ENCODE data around the gene LIN52. TPM values are rescaled to one million over a fixed set of nuclear protein-coding genes. Genes with fewer than 3 reads are reported as not detected.

Gene LIN52
- total RNA-seq, 1 donor from 2014 or later = 18.3 TPM

Small RNA genes lying within 50 kb of the gene (small RNA-seq; reads per million reads assigned to genes)
- not detected for gene AC006349.1
- gene RN7SL530P = not detected

Other genes starting within 250 kb of the LIN52 start
- gene PTGR2, start 233.1 kb upstream of the LIN52 start, total RNA-seq = 4.9 TPM
- gene ZNF410, start 198.1 kb upstream of the LIN52 start, total RNA-seq = 71.3 TPM
- 20.8 TPM for gene FAM161B, start 134.9 kb upstream of the LIN52 start, total RNA-seq
- gene COQ6, start 134.7 kb upstream of the LIN52 start, total RNA-seq = 18.8 TPM
- gene ENTPD5, start 65.7 kb upstream of the LIN52 start, total RNA-seq = 4.9 TPM
- gene BBOF1, start 65.6 kb upstream of the LIN52 start, total RNA-seq = 9.0 TPM
- gene ALDH6A1, start 503 bp upstream of the LIN52 start, total RNA-seq = 35.1 TPM
- gene VSX2, start 154.5 kb downstream of the LIN52 start, total RNA-seq = not detected
- 21.2 TPM for gene ABCD4, start 218.0 kb downstream of the LIN52 start, total RNA-seq